HepG2 (cell line): ENCODE results near the gene DEFB125. TPM values are rescaled to one million over a fixed set of nuclear protein-coding genes. Genes with fewer than 3 reads are reported as not detected.

Experiments used
- ATAC-seq: fragments of 200-7000 bp; cut with Tn5 transposase; 3 replicates; pipeline ENCODE4 v1.9.1; 2020; ENCODE audit warnings: mild to moderate bottlenecking, moderate library complexity
- BruUV-seq: library from RNA; stranded (reverse); fragments of 400-500 nt; replicated peaks from 2 replicates; lab custom pipeline; 2021; lab: Mats Ljungman, UMichigan
- CTCF ChIA-PET: fragments of 300-600 bp; formaldehyde crosslinking; extraction: SDS; loops from one replicate; lab custom pipeline; 2021; ENCODE audit warnings: low total read pairs, inconsistent platforms, low intra/inter-chr PET ratio; lab: Yijun Ruan, JAX
- POLR2A ChIA-PET: fragments of 350-600 bp; sonication (Branson Sonifier 250); formaldehyde crosslinking; loops from one replicate; lab custom pipeline; 2020; ENCODE audit warnings: antibody characterized with exemption, inconsistent platforms; lab: Yijun Ruan, JAX
- DNase-seq: peaks from one replicate; pipeline ENCODE4 v3.0.0-alpha.2; 2015; ENCODE audit warnings: low spot score
- FAIRE-seq: peaks from 3 replicates; lab custom pipeline; 2011; peaks lifted over from hg19 to GRCh38; lab: Jason Lieb, UNC
- H2AFZ ChIP-seq: one replicate; pipeline ENCODE4 v1.6.1; 2011; ENCODE audit warnings: low read length, inconsistent platforms
- H3K27ac ChIP-seq: fragments of 300-600 bp; 3 replicates; pipeline ENCODE4 v1.8.0; 2011; ENCODE audit warnings: mixed run types, mild to moderate bottlenecking, mixed read lengths, low read length, inconsistent platforms; ENCODE audit not compliant: insufficient read depth; ENCODE audit errors: extremely low read length
- H3K27me3 ChIP-seq, 2 experiments: fragments of 200-600 bp in 1 of 2; 2 replicates in 1 of 2; 3 replicates in 1 of 2; pipeline versions ENCODE4 v1.6.0 to v1.8.0; 2011; ENCODE audit warnings: low read length in 2 of 2, mild to moderate bottlenecking in 2 of 2, moderate library complexity in 2 of 2, inconsistent platforms in 1 of 2; ENCODE audit not compliant: insufficient read depth in 2 of 2, control insufficient read depth in 1 of 2
- H3K36me3 ChIP-seq, 2 experiments: fragments of 200-600 bp in 1 of 2; replicated peaks in 1 of 2; 2 replicates in 1 of 2; 3 replicates in 1 of 2; pipeline versions ENCODE4 v1.5.1 to v1.8.0; 2011; ENCODE audit warnings: low read length in 2 of 2, inconsistent platforms in 1 of 2; ENCODE audit not compliant: insufficient read depth in 2 of 2, control insufficient read depth in 1 of 2
- H3K4me1 ChIP-seq: 2 replicates; pipeline ENCODE4 v1.5.1; 2012; ENCODE audit warnings: low read length, inconsistent platforms; ENCODE audit not compliant: insufficient read depth
- H3K4me2 ChIP-seq: 2 replicates; pipeline ENCODE4 v1.6.0; 2011; ENCODE audit warnings: low read depth, low read length, inconsistent platforms
- H3K4me3 ChIP-seq, 3 experiments: fragments of 200-600 bp in 1 of 3; sonication (generic), shearing (Covaris generic) in 1 of 3; replicated peaks in 1 of 3; 2 replicates each; pipeline ENCODE4 v1.5.1; 2011 to 2016; ENCODE audit warnings: low read length in 3 of 3, inconsistent platforms in 2 of 3, low read depth in 2 of 3, mild to moderate bottlenecking in 2 of 3, control low read depth in 1 of 3, mixed read lengths in 1 of 3; ENCODE audit not compliant: insufficient read depth in 1 of 3
- H3K79me2 ChIP-seq: one replicate; pipeline ENCODE4 v1.6.1; 2011; ENCODE audit warnings: low read length, inconsistent platforms; ENCODE audit not compliant: insufficient read depth
- H3K9ac ChIP-seq: 2 replicates; pipeline ENCODE4 v1.6.0; 2011; ENCODE audit warnings: mild to moderate bottlenecking, low read depth, low read length, inconsistent platforms; ENCODE audit not compliant: insufficient read depth
- H3K9me3 ChIP-seq: 2 replicates; pipeline ENCODE4 v1.5.1; 2012; ENCODE audit warnings: mild to moderate bottlenecking, low read length
- H4K20me1 ChIP-seq: 2 replicates; pipeline ENCODE4 v1.6.0; 2011; ENCODE audit warnings: inconsistent platforms, mild to moderate bottlenecking, low read length, moderate library complexity; ENCODE audit not compliant: insufficient read depth
- AKNA ChIP-seq: sonication (generic); formaldehyde crosslinking; IDR thresholded peaks from 2 replicates; pipeline ENCODE4 v1.4.0; 2020; ENCODE audit warnings: missing genetic modification reagents, borderline replicate concordance
- JUNB ChIP-seq: sonication (generic); formaldehyde crosslinking; IDR thresholded peaks from 2 replicates; pipeline ENCODE4 v1.8.0; 2022; ENCODE audit warnings: missing genetic modification reagents, mild to moderate bottlenecking, borderline replicate concordance
- LCORL ChIP-seq, 2 experiments: fragments of 450-650 bp in 1 of 2; sonication (generic) in 1 of 2; formaldehyde crosslinking in 1 of 2; IDR thresholded peaks; 2 replicates each; pipeline versions ENCODE4 v1.5.0 to v1.6.1; 2017 to 2020; ENCODE audit warnings: antibody characterized with exemption in 1 of 2, missing genetic modification reagents in 1 of 2
- NR2F6 ChIP-seq, 2 experiments: IDR thresholded peaks; 2 replicates each; pipeline ENCODE4 v1.6.1; 2016; ENCODE audit warnings: antibody characterized with exemption in 1 of 2, mild to moderate bottlenecking in 1 of 2
- SOX6 ChIP-seq, 2 experiments: fragments of 450-650 bp in 1 of 2; sonication (generic) in 1 of 2; formaldehyde crosslinking in 1 of 2; IDR thresholded peaks; 2 replicates each; pipeline versions ENCODE4 v1.4.0 to v1.6.1; 2017 to 2020; ENCODE audit warnings: antibody characterized with exemption in 1 of 2, mild to moderate bottlenecking in 1 of 2, missing genetic modification reagents in 1 of 2
- WGBS: methylation state at CpG from one replicate; pipeline ENCODE4 v1.1.6; 2017; ENCODE audit warnings: low lambda C conversion rate; 5-methylcytosine and 5-hydroxymethylcytosine counted together
- in situ Hi-C: cut with HindIII; loops from 2 replicates; pipeline ENCODE4 v1.10.0; 2017; ENCODE audit warnings: low pct_unique_long_range_greater_than_20kb; ENCODE audit not compliant: extremely low pct_ligation_motif_present
- intact Hi-C: fragments of 100-400 bp; cut with micrococcal nuclease; formaldehyde crosslinking; loops from one replicate; pipeline ENCODE4 v1.10.0; 2022; ENCODE audit not compliant: unreplicated experiment
- polyA plus RNA-seq, 8 experiments: library from polyadenylated mRNA; depleted of rRNA in 3 of 8; stranded (reverse) in 7 of 8; unstranded in 1 of 8; fragments of >200 nt; fragmentation: Illumina TruSeq in 4 of 8; extraction: Trizol in 4 of 8; gene quantifications; 2 replicates each; pipeline versions ENCODE4 v1.2.1 to v1.2.3, GENCODE V29; 2011 to 2016; ENCODE audit warnings: low read depth in 4 of 8, missing spikeins in 1 of 8, mixed read lengths in 1 of 8; ENCODE audit not compliant: insufficient read depth in 1 of 8
- total RNA-seq, 5 experiments: library from RNA; depleted of rRNA; stranded (reverse); fragments of >200 nt; fragmentation: Illumina TruSeq; extraction: Trizol; gene quantifications; 2 replicates each; pipeline ENCODE4 v1.2.3, GENCODE V29; 2016; ENCODE audit warnings: low read depth in 1 of 5
- TF ChIP-seq, protein P1 (sequence below): fragments of 450-650 bp; IDR thresholded peaks from 2 replicates; pipeline ENCODE4 v1.6.1; 2017

Gene DEFB125
- total and polyA plus RNA-seq, 2 of the 13 experiments (the other 11 are each of a cell fraction or from before 2014, with no cell fraction given): not detected

GRCh38 chr20:62487-62886, 25.0 kb upstream of the DEFB125 start:
- Histone ChIP-seq H3K27ac (no peak overlapping the region), H4K20me1 (no peaks in the 10 kb centered on the region), H3K4me1 (no peaks in the 10 kb centered on the region)
- POLR2A ChIA-PET: no interaction called here
- ATAC-seq: no peak
- 10% methylated on average over 3 of the region's 3 CpGs for WGBS
- TF ChIP-seq NR2F6 (IDR thresholded peaks at IDR 0.05): no peak
- TF ChIP-seq NR2F6 (CRISPR knock-in tag; IDR thresholded peaks at IDR 0.05): no peak
- 0 out of 2 replicates have a peak, but pooled peaks have one; percentile 3 for TF ChIP-seq JUNB
- TF ChIP-seq, all 625 proteins: peak for 1
- H3K79me2 ChIP-seq: no peaks in the 10 kb centered on the region
- H3K9me3 ChIP-seq: peaks cover 68% of the 10 kb centered on the region
- H3K27me3 ChIP-seq: peaks cover 0 to 5% of the 10 kb centered on the region in 2 experiments; a peak in 1 of 5 replicates
- intact Hi-C loops: no loop called here
- no peak for DNase-seq
- no peaks in the 10 kb centered on the region for H3K36me3 ChIP-seq
- no peak overlapping the region for H3K4me3 ChIP-seq
- CTCF ChIA-PET: no interaction called here
- H2AFZ ChIP-seq: no peak overlapping the region
- no peak for FAIRE-seq
- H3K9ac ChIP-seq: no peak overlapping the region
- H3K4me2 ChIP-seq: no peak overlapping the region
- in situ Hi-C loops: no loop called here
- BruUV-seq: no TSS peak

- no peak for DNase-seq
- H3K9me3 ChIP-seq: peaks cover 68% of the 10 kb centered on the region
- ChIA-PET POLR2A (no interaction called here), CTCF (no interaction called here)
- WGBS: 32% methylated on average over 3 of the region's 3 CpGs
- H3K27me3 ChIP-seq: peaks cover 0 to 5% of the 10 kb centered on the region in 2 experiments; a peak in 1 of 5 replicates
- no peak for ATAC-seq
- no peaks in the 10 kb centered on the region for H3K4me1 ChIP-seq
- H3K36me3 ChIP-seq: no peaks in the 10 kb centered on the region
- intact Hi-C loops: no loop called here
- in situ Hi-C loops: no loop called here
- no peaks in the 10 kb centered on the region for H3K79me2 ChIP-seq
- H3K4me3 ChIP-seq: no peak overlapping the region
- FAIRE-seq: no peak
- no peak overlapping the region for H3K27ac ChIP-seq
- BruUV-seq: no TSS peak
- H3K4me2 ChIP-seq: no peak overlapping the region
- TF ChIP-seq, protein P1, sequence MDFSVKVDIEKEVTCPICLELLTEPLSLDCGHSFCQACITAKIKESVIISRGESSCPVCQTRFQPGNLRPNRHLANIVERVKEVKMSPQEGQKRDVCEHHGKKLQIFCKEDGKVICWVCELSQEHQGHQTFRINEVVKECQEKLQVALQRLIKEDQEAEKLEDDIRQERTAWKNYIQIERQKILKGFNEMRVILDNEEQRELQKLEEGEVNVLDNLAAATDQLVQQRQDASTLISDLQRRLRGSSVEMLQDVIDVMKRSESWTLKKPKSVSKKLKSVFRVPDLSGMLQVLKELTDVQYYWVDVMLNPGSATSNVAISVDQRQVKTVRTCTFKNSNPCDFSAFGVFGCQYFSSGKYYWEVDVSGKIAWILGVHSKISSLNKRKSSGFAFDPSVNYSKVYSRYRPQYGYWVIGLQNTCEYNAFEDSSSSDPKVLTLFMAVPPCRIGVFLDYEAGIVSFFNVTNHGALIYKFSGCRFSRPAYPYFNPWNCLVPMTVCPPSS: peak; percentile 77; the same call in 1 of the 2 replicates
- TF ChIP-seq AKNA (CRISPR knock-in tag): no peak
- TF ChIP-seq SOX6 (IDR thresholded peaks at IDR 0.05): 0 out of 2 replicates have a peak, but pooled peaks have one; percentile 66
- no peak for TF ChIP-seq SOX6 (CRISPR knock-in tag; IDR thresholded peaks at IDR 0.05)
- 0 out of 2 replicates have a peak, but pooled peaks have one; percentile 6 for TF ChIP-seq LCORL (IDR thresholded peaks at IDR 0.05)
- TF ChIP-seq LCORL (CRISPR knock-in tag; IDR thresholded peaks at IDR 0.05): no peak
- H3K9ac ChIP-seq: no peak overlapping the region
- H2AFZ ChIP-seq: no peak overlapping the region
- no peaks in the 10 kb centered on the region for H4K20me1 ChIP-seq
Observed at GRCh38 chr20:64026-64603, 23.4 kb upstream of the DEFB125 start.
